Measurements from ENCODE around the gene MOV10. TPM values are rescaled to one million over a fixed set of nuclear protein-coding genes. Genes with fewer than 3 reads are reported as not detected.

Gene MOV10
- total and polyA plus RNA-seq, 2 donors (not counting 1 experiment from before 2014, with no cell fraction given) = 31.0 to 46.2 TPM

GRCh38 chr1:112633628-112634027 lies 40.8 kb upstream of the MOV10 start:
- Histone ChIP-seq H3K27ac (ENCODE audit: low read length in 2 of 2) (peak overlapping the region in 1 of 2 donors; percentile 12), H3K79me2 (ENCODE audit: control insufficient read depth, insufficient read depth, low read length) (peaks cover 99% of the 10 kb centered on the region)

GRCh38 chr1:112634367-112634766 lies 40.1 kb upstream of the MOV10 start:
- Mint-ChIP-seq H3K9me3 (ENCODE audit: insufficient read depth) (no peaks in the 10 kb centered on the region), H3K27ac (peak overlapping the region; percentile 68), H3K4me1 (peaks cover 67% of the 10 kb centered on the region), H3K27me3 (no peaks in the 10 kb centered on the region), H3K4me3 (peak overlapping the region; percentile 26)
- DNase-seq (no peak), ATAC-seq (ENCODE audit: low read depth) (no peak)
- H3K36me3 ChIP-seq (replicated peaks in 1 of 2; ENCODE audit: control extremely low read depth in 1 of 2, control insufficient read depth in 1 of 2, extremely low read depth in 1 of 2, insufficient read depth in 2 of 2, low read length in 1 of 2) = peaks cover 6 to 46% of the 10 kb centered on the region in 2 experiments
- intact Hi-C loops (cut with micrococcal nuclease) = no loop called here
- peaks cover 97% of the 10 kb centered on the region for H3K79me2 ChIP-seq (ENCODE audit: control insufficient read depth, insufficient read depth, low read length)
- H3K4me2 ChIP-seq (replicated peaks; ENCODE audit: low read depth, low read length, poor library complexity, severe bottlenecking) = peak overlapping the region; percentile 21
- H3K9ac ChIP-seq (ENCODE audit: low read length) = no peak overlapping the region
- H3K27me3 ChIP-seq (replicated peaks in 1 of 4; ENCODE audit: control extremely low read depth in 1 of 4, control insufficient read depth in 3 of 4, insufficient read depth in 4 of 4, low read length in 3 of 4) = no peaks in the 10 kb centered on the region
- H3K27ac ChIP-seq (ENCODE audit: low read length in 2 of 2) = peak overlapping the region in 1 of 2 donors; percentile 60
- H3K4me1 ChIP-seq (ENCODE audit: control insufficient read depth in 2 of 2, insufficient read depth in 2 of 2, low read length in 2 of 2) = peaks cover 20 to 53% of the 10 kb centered on the region in 2 donors
- ChIA-PET POLR2A (interaction anchor here (0.7 kb wide), 1 partner anchor 12 kb away, joined by 3 read pairs; no protein-coding TSS in a partner anchor), CTCF (no interaction called here)
- H3K4me3 ChIP-seq (ENCODE audit: control extremely low read depth in 1 of 5, extremely low read depth in 1 of 5, insufficient read depth in 1 of 5, low read depth in 2 of 5, low read length in 4 of 5) = no peak overlapping the region
- TF ChIP-seq EZH2 (IDR thresholded peaks at IDR 0.05; ENCODE audit: borderline replicate concordance, insufficient read depth, low read depth, low read length, poor library complexity, severe bottlenecking) (no peak), CTCF (IDR thresholded peaks at IDR 0.05) (no peak)
- H4K20me1 ChIP-seq (ENCODE audit: control insufficient read depth, insufficient read depth, low read length, poor library complexity, severe bottlenecking) = peaks cover 76% of the 10 kb centered on the region
- H3K9me3 ChIP-seq (ENCODE audit: control extremely low read depth in 1 of 3, control insufficient read depth in 2 of 3, insufficient read depth in 1 of 3, low read length in 2 of 3) = no peaks in the 10 kb centered on the region
- no peak overlapping the region for H2AFZ ChIP-seq (ENCODE audit: insufficient read depth, low read depth, low read length, poor library complexity, severe bottlenecking)

More at GRCh38 chr1:112633628-112634027, 40.8 kb upstream of the MOV10 start:
- H3K27ac Mint-ChIP-seq = no peak overlapping the region
- Histone ChIP-seq H3K9ac (ENCODE audit: low read length) (no peak overlapping the region), H3K4me2 (replicated peaks; ENCODE audit: low read depth, low read length, poor library complexity, severe bottlenecking) (peak overlapping the region; percentile 2), H3K4me3 (ENCODE audit: control extremely low read depth in 1 of 5, extremely low read depth in 1 of 5, insufficient read depth in 1 of 5, low read depth in 2 of 5, low read length in 4 of 5) (no peak overlapping the region), H3K27me3 (replicated peaks in 1 of 4; ENCODE audit: control extremely low read depth in 1 of 4, control insufficient read depth in 3 of 4, insufficient read depth in 4 of 4, low read length in 3 of 4) (no peaks in the 10 kb centered on the region), H4K20me1 (ENCODE audit: control insufficient read depth, insufficient read depth, low read length, poor library complexity, severe bottlenecking) (peaks cover 84% of the 10 kb centered on the region), H3K4me1 (ENCODE audit: control insufficient read depth in 2 of 2, insufficient read depth in 2 of 2, low read length in 2 of 2) (peaks cover 24 to 61% of the 10 kb centered on the region in 2 donors), H2AFZ (ENCODE audit: insufficient read depth, low read depth, low read length, poor library complexity, severe bottlenecking) (no peak overlapping the region), H3K9me3 (ENCODE audit: control extremely low read depth in 1 of 3, control insufficient read depth in 2 of 3, insufficient read depth in 1 of 3, low read length in 2 of 3) (no peaks in the 10 kb centered on the region), H3K36me3 (replicated peaks in 1 of 2; ENCODE audit: control extremely low read depth in 1 of 2, control insufficient read depth in 1 of 2, extremely low read depth in 1 of 2, insufficient read depth in 2 of 2, low read length in 1 of 2) (peaks cover 9 to 52% of the 10 kb centered on the region in 2 experiments)
- TF ChIP-seq CTCF (IDR thresholded peaks at IDR 0.05) (no peak), EZH2 (IDR thresholded peaks at IDR 0.05; ENCODE audit: borderline replicate concordance, insufficient read depth, low read depth, low read length, poor library complexity, severe bottlenecking) (no peak)
- DNase-seq = no peak
- peak overlapping the region; percentile 30 for H3K4me3 Mint-ChIP-seq
- no peak for ATAC-seq (ENCODE audit: low read depth)
- H3K4me1 Mint-ChIP-seq = peaks cover 71% of the 10 kb centered on the region
- WGBS (ENCODE audit: insufficient coverage) = no CpG with 5 or more reads among the region's 2 CpGs
- ChIA-PET CTCF (no interaction called here), POLR2A (no interaction called here)
- intact Hi-C loops (cut with micrococcal nuclease) = no loop called here
- H3K9me3 Mint-ChIP-seq (ENCODE audit: insufficient read depth) = no peaks in the 10 kb centered on the region
- H3K27me3 Mint-ChIP-seq = no peaks in the 10 kb centered on the region
